Keratinocyte (primary cell): ENCODE results near the gene KCNK16. TPM values are rescaled to one million over a fixed set of nuclear protein-coding genes. Genes with fewer than 3 reads are reported as not detected.

Source experiments
- DNase-seq: peaks from one replicate; pipeline ENCODE4 v3.0.0-alpha.2; 2011; ENCODE audit warnings: low read depth, missing footprints, low spot score
- FAIRE-seq: peaks from 2 replicates; lab custom pipeline; 2011; peaks lifted over from hg19 to GRCh38; lab: Jason Lieb, UNC
- H2AFZ ChIP-seq: 2 replicates; pipeline ENCODE4 v1.6.0; 2012; ENCODE audit warnings: low read length, control low read depth, inconsistent platforms; ENCODE audit not compliant: control insufficient read depth
- H3K27ac ChIP-seq: 2 replicates; pipeline ENCODE4 v1.5.1; 2011; ENCODE audit warnings: low read length; ENCODE audit not compliant: control insufficient read depth, insufficient read depth
- H3K27me3 ChIP-seq: 3 replicates; pipeline ENCODE4 v1.6.0; 2011; ENCODE audit warnings: low read length; ENCODE audit not compliant: control insufficient read depth, insufficient read depth; ENCODE audit errors: extremely low read depth
- H3K36me3 ChIP-seq, 2 experiments: 2 replicates in 1 of 2; 3 replicates in 1 of 2; pipeline ENCODE4 v1.5.1; 2011; ENCODE audit warnings: low read length in 2 of 2, mild to moderate bottlenecking in 1 of 2; ENCODE audit not compliant: control insufficient read depth in 2 of 2, insufficient read depth in 2 of 2; ENCODE audit errors: extremely low read depth in 1 of 2
- H3K4me1 ChIP-seq: 3 replicates; pipeline ENCODE4 v1.5.1; 2011; ENCODE audit warnings: low read length; ENCODE audit not compliant: control insufficient read depth, insufficient read depth; ENCODE audit errors: extremely low read depth
- H3K4me2 ChIP-seq: 3 replicates; pipeline ENCODE4 v1.6.0; 2011; ENCODE audit warnings: low read depth, low read length; ENCODE audit not compliant: control insufficient read depth, insufficient read depth; ENCODE audit errors: extremely low read depth
- H3K4me3 ChIP-seq, 3 experiments: fragments of 200-600 bp in 1 of 3; sonication (generic) in 1 of 3; 2 replicates in 2 of 3; 3 replicates in 1 of 3; pipeline ENCODE4 v1.5.1; 2011 to 2016; ENCODE audit warnings: low read length in 3 of 3, mild to moderate bottlenecking in 3 of 3, control low read depth in 2 of 3, inconsistent platforms in 1 of 3, low read depth in 1 of 3, mixed read lengths in 1 of 3, mixed run types in 1 of 3, moderate library complexity in 1 of 3; ENCODE audit not compliant: control insufficient read depth in 2 of 3, insufficient read depth in 2 of 3; ENCODE audit errors: extremely low read depth in 1 of 3
- H3K79me2 ChIP-seq: 2 replicates; pipeline ENCODE4 v1.6.0; 2012; ENCODE audit warnings: low read length; ENCODE audit not compliant: control insufficient read depth, insufficient read depth
- H3K9ac ChIP-seq: 3 replicates; pipeline ENCODE4 v1.6.0; 2011; ENCODE audit warnings: low read length; ENCODE audit not compliant: control insufficient read depth, insufficient read depth; ENCODE audit errors: extremely low read depth
- H3K9me1 ChIP-seq: 3 replicates; pipeline ENCODE4 v1.6.0; 2011; ENCODE audit warnings: low read length; ENCODE audit not compliant: control insufficient read depth, insufficient read depth; ENCODE audit errors: extremely low read depth
- H3K9me3 ChIP-seq: 2 replicates; pipeline ENCODE4 v1.5.1; 2012; ENCODE audit warnings: low read depth, low read length; ENCODE audit not compliant: control insufficient read depth
- H4K20me1 ChIP-seq: 3 replicates; pipeline ENCODE4 v1.6.0; 2011; ENCODE audit warnings: low read length; ENCODE audit not compliant: control insufficient read depth, insufficient read depth; ENCODE audit errors: extremely low read depth
- CTCF ChIP-seq, 3 experiments: IDR thresholded peaks in 1 of 3; conservative IDR thresholded peaks in 1 of 3; optimal IDR thresholded peaks in 1 of 3; 2 replicates in 2 of 3; 3 replicates in 1 of 3; pipeline versions ENCODE3 to v1.5.1; 2011; ENCODE audit warnings: low read length in 3 of 3, mild to moderate bottlenecking in 3 of 3, moderate library complexity in 2 of 3, control low read depth in 1 of 3, inconsistent platforms in 1 of 3; ENCODE audit not compliant: insufficient read depth in 2 of 3; ENCODE audit errors: extremely low read depth in 1 of 3
- EZH2 ChIP-seq: IDR thresholded peaks from one replicate; pipeline ENCODE4 v1.6.1; 2012; ENCODE audit warnings: inconsistent platforms, mild to moderate bottlenecking, low read length, moderate library complexity
- dilution Hi-C: fragments of 300-500 bp; cut with MboI; formaldehyde crosslinking; loops from one replicate; pipeline ENCODE4 v1.7.0; 2020; ENCODE audit warnings: low sequenced_read_pairs; ENCODE audit not compliant: extremely low pct_ligation_motif_present
- polyA plus RNA-seq, 5 experiments: library from polyadenylated mRNA; depleted of rRNA in 3 of 5; stranded (reverse) in 3 of 5; stranded (forward) in 1 of 5; unstranded in 1 of 5; fragments of >200 nt; gene quantifications; 1 replicate in 1 of 5; 2 replicates in 3 of 5; 3 replicates in 1 of 5; pipeline versions ENCODE4 v1.2.1 to v1.2.3, GENCODE V29; 2011 to 2012; ENCODE audit warnings: missing spikeins in 2 of 5, low read depth in 1 of 5, low replicate concordance in 1 of 5

Gene KCNK16
- polyA plus RNA-seq, 1 donor (not counting 4 experiments of a cell fraction or from before 2014, with no cell fraction given), result not detected

GRCh38 chr6:39302669-39303424 is 19.7 kb downstream of the KCNK16 start:
- Histone ChIP-seq H3K27ac (no peak overlapping the region), H4K20me1 (no peaks in the 10 kb centered on the region), H3K9ac (no peak overlapping the region), H2AFZ (peak overlapping the region; percentile 74), H3K36me3 (no peaks in the 10 kb centered on the region), H3K9me3 (no peaks in the 10 kb centered on the region), H3K4me1 (peaks cover 2% of the 10 kb centered on the region), H3K79me2 (no peaks in the 10 kb centered on the region), H3K27me3 (no peaks in the 10 kb centered on the region), H3K4me2 (peak overlapping the region; percentile 69), H3K4me3 (peak overlapping the region in 1 of 3 experiments; percentile 42), H3K9me1 (no peaks in the 10 kb centered on the region)
- no peak for TF ChIP-seq EZH2
- TF ChIP-seq CTCF (optimal IDR thresholded peaks at IDR 0.05 in 1 of 3, IDR thresholded peaks at IDR 0.05 in 1 of 3, conservative IDR thresholded peaks at IDR 0.05 in 1 of 3; ENCODE audit: extremely low read depth in 1 of 3, insufficient read depth in 2 of 3, low read length in 3 of 3), result peak; percentile 77 to 99 (median 97)
- dilution Hi-C loops, result no loop called here
- DNase-seq, result no peak
- peak; percentile 68 for FAIRE-seq

DNA sequence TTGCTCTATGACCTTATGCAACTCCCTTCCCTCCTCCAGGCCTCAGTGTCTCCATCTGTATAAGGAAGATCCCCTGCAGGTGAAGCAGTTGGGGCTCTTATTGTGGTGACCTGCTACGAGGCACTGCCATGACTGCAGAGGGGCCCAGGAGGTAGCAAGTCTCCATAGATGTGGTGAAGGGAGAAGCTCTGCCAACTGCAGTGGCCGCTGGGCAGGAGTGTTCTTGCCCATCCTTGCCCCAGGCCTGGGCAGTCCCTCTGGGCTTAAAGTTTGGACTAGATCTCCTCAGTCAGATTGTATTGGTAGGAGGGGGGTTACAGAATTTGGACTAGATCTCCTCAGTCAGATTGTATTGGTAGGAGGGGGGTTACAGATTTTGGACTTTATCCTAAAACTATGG is 20.5 kb downstream of the KCNK16 start:
- Histone ChIP-seq H2AFZ (no peak overlapping the region), H3K36me3 (no peaks in the 10 kb centered on the region), H4K20me1 (no peaks in the 10 kb centered on the region), H3K4me2 (no peak overlapping the region), H3K79me2 (no peaks in the 10 kb centered on the region), H3K4me3 (no peak overlapping the region), H3K27me3 (peaks cover 2% of the 10 kb centered on the region), H3K9ac (no peak overlapping the region), H3K4me1 (peaks cover 2% of the 10 kb centered on the region), H3K9me3 (no peaks in the 10 kb centered on the region), H3K9me1 (no peaks in the 10 kb centered on the region), H3K27ac (no peak overlapping the region)
- DNase-seq, result no peak
- no peak for TF ChIP-seq CTCF (optimal IDR thresholded peaks at IDR 0.05 in 1 of 3, IDR thresholded peaks at IDR 0.05 in 1 of 3, conservative IDR thresholded peaks at IDR 0.05 in 1 of 3; ENCODE audit: extremely low read depth in 1 of 3, insufficient read depth in 2 of 3, low read length in 3 of 3)
- no peak for TF ChIP-seq EZH2
- FAIRE-seq, result no peak
- dilution Hi-C loops, result no loop called here
